GM15510 (cell line): ENCODE results near the gene KIF19.

Experiments used
- POLR2A ChIP-seq: IDR thresholded peaks from 3 replicates; pipeline ENCODE4 v1.6.1; 2011; ENCODE audit warnings: borderline replicate concordance; ENCODE audit not compliant: insufficient read length; ENCODE audit errors: extremely low read depth

Gene KIF19

DNA sequence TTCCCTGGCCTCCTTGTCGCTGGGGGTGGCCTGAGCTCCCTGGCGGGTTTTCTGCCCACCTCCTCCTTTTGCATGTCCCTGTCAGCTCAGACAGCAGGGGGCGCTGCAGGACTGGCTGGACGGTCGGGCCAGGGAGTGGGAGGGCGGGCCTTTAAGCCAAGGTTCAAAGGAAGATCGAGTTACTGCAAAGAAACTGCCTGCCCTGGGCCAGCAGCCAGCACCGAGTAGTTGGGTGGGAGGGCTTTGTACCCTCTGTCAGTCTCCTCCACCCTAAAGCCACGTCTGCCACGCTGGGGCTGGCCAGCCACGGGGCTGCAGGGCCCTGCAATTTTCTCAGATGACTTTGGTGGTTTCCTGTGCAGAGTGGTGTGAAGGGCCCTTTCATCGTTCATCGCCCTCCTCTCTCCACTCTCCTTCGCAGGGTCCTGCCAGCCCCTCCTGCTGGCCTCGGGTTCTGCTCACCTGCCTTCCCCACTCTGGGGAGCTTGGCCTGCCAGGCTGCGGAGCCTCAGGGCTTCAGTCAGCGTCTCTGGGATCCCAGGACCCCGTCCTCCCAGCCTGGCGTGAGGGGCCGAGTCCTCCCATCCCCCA, 53.6 kb downstream of the KIF19 start:
- TF ChIP-seq POLR2A: no peak

DNA sequence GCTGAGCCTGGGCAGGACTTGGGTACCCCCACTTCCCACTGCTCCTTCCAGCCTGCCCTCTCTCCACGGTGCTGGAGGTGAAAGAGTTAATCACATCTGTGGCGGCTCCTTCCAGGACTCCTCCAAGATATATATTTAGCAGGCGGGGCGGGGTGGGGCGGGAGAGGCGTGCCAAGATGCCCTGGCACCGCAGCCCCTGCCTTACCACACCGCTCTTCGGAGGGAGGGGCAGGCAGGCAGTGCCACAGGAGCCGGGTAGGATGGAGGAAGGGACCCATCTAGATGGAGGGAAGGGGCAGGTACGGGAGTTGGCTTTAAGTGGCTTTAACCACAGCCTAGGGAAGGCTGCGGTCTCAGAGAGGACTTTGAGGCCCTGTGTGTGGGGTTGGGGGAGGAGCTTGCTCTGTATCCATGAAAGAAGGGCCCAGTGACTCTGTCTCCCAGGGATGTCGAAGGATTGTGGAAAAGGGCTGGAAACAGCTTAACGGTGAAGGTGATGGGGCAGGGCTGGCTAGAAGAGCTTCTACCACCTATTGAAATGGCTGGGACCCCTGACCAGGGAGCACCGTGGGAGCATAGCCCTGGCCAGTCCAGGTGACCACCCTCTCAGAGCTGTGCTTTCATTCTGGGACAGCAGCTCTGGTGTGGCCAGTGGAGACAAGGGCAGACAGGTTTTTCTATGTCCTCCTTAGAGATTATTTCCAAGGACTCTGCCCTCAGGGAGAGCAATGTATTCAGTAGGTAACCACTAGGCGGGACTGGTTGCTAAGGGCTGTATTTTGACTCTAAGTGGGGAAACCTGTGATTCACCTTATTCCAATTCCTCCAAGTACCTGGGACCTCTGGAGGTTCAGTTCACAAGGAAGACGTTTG, 54.3 kb downstream of the KIF19 start:
- no peak for TF ChIP-seq POLR2A

GRCh38 chr17:74380959-74381808, 55.2 kb downstream of the KIF19 start:
- TF ChIP-seq POLR2A: no peak

GRCh38 chr17:74383141-74383540, 57.1 kb downstream of the KIF19 start:
- no peak for TF ChIP-seq POLR2A

GRCh38 chr17:74385201-74385600, 59.2 kb downstream of the KIF19 start:
- no peak for TF ChIP-seq POLR2A

GRCh38 chr17:74386386-74386785, 60.4 kb downstream of the KIF19 start:
- no peak for TF ChIP-seq POLR2A

DNA sequence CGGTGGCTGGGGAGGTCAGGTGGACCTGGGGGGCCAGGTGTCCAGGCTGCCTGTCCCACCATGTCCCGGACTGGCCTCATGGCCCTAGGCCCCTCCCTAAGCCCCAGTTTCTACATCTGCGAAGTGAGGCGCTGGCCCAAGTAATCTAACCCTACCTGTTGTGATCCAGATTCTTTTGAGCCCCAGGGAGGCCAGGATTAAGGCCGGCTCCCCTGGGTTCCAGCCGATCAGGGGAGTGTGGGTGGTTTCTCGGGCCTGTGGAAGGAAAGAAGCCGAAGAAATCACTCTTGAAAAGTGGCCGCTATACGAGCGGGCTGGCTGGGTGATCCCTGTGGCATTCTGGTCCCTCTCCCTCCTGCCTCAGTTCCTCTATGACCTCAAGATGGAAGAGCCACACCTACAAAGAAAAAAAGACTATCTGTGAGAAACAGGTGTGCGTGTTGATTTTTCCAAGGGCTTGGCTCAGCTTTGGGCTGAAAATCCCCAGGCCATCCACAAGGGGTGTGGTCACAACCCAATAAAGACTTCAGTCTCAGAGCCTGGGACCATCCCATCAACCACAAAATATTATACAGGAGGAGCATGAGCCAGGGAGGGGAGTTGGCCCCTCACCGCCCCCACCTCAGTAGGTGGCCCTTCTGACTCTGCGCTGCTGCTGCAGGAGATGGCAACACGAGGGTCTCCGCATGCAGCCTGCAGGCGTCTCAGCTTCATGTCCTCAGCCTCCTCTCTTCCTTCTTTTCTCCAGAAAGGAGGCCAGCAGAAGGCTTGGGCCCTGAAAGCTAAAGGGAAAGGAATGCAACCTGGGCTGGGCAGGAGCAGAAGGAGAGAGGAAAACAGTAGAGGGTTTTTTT, 61.6 kb downstream of the KIF19 start:
- TF ChIP-seq POLR2A: no peak

- TF ChIP-seq POLR2A: no peak
Measured at GRCh38 chr17:74389084-74389753, 63.2 kb downstream of the KIF19 start.

DNA sequence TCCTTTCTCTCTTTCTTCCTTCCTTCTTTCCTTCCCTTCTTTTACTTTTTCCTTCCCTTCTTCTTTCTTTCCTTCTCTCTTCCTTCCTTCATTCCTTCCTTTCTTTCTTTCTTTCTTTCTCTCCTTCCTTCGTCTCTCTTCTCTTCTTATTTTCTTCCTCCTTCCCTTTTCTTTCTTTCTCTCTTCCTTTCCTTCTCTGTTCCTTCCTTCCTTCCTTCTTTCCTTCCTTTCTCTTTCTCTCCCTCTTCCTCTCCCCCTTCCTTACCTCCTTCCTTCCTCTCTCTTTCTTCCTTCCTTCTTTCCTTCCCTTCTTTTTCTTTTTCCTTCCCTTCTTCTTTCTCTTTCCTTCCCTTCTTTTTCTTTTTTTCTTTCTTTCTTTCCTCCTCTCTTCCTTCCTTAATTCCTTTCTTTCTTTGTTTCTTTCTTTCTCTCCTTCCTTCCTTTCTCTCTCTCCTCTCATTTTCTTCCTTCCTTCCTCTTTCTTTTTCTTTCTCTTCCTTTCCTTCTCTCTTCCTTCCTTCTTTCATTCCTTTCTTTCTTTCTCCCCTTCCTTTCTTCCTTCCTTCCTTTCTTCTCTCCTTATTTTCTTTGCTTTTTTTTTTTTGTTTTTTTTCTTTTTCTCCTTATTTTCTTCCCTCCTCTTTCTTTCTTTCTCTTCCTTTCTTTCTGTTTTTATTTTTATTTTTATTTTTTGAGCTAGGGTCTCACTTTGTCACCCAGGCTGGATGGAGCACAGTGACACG, 64.1 kb downstream of the KIF19 start:
- TF ChIP-seq POLR2A: no peak

- no peak for TF ChIP-seq POLR2A
Measured at GRCh38 chr17:74390680-74391653, 64.9 kb downstream of the KIF19 start.

DNA sequence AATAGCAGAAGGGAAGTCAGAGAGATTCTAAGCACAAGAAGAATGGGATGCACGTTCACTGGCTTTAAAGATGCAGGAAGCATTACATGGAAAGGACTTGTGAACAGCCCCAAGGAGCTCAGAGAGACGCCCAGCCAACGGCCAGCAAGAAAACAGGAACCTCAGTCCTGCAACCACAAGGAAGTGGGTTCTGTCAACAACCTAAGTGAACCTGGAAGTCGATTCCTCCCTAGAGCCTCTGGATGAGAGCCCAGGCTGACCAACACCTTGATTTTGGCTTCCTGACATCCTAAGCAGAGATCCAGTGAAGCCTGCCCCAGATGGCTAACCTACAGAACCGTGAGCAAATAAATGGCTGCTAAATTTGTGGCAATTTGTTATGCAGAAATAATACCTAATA, 65.7 kb downstream of the KIF19 start:
- no peak for TF ChIP-seq POLR2A

DNA sequence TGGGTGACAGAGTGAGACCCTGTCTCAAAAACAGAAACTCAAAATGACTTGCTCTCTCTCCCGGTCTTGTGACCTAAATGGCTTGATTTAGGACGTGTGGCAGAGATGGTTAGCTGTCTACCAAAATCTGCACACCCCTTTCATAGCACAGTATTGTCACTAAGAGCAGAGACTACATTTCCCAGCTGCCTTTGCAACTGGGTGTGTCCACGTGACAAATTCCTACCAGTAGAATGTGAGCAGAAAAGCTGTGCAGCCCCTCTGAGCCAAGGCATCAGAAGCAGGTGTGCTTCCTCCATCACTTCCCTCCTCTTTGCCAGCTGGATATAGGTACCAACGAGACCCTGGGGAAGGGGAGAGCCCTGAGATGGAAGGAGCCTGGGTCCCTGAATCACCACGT, 66.8 kb downstream of the KIF19 start:
- no peak for TF ChIP-seq POLR2A
